ENCODE results near the gene BANF2. TPM values are rescaled to one million over a fixed set of nuclear protein-coding genes. Genes with fewer than 3 reads are reported as not detected.

The BANF2 gene
- total RNA-seq, 1 experiment from 2014 or later: not detected

DNA sequence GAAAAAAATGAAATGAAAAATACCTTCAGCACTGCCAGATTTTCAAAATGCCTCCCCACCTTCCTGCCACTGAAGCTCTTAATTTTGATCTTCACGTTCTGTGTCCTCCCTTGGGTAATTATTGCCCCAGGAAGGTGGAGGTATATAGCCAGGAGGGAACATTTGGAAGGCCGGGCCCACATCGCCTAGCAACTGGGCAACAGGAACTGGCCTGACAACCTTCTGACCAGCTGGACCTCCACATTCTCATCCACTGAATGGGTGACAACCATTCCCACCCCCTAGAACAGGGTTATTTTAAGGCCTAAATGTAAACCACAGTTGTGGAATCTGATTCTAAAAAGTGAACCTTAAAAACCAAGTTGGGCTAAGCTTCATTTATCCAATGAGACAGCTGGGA is 20.9 kb upstream of the BANF2 start:
- Histone ChIP-seq H3K27me3 (ENCODE audit: insufficient read depth, low read length) (no peaks in the 10 kb centered on the region), H3K79me1 (ENCODE audit: insufficient read depth, low read depth, low read length, poor library complexity, severe bottlenecking) (peaks cover 11% of the 10 kb centered on the region), H3K9me3 (ENCODE audit: control insufficient read depth, low read depth, low read length) (no peaks in the 10 kb centered on the region), H3K79me2 (ENCODE audit: insufficient read depth, low read length) (peaks cover 33% of the 10 kb centered on the region), H3K23me2 (ENCODE audit: insufficient read length, low read depth, low read length, poor library complexity, severe bottlenecking) (peaks cover 9% of the 10 kb centered on the region), H2BK120ac (ENCODE audit: low read depth, low read length, poor library complexity, severe bottlenecking) (no peak overlapping the region), H2BK15ac (ENCODE audit: low read depth, low read length) (no peak overlapping the region), H2BK5ac (ENCODE audit: insufficient read length, low read length) (no peak overlapping the region), H2BK20ac (ENCODE audit: low read depth, low read length, poor library complexity, severe bottlenecking) (no peak overlapping the region), H2AFZ (ENCODE audit: low read length) (no peak overlapping the region), H3K27ac (ENCODE audit: insufficient read length, low read depth, low read length) (no peak overlapping the region), H3K4ac (ENCODE audit: low read depth, low read length) (no peak overlapping the region), H3K4me1 (ENCODE audit: insufficient read depth, low read length) (peaks cover 6% of the 10 kb centered on the region; the same call in 1 of the 2 replicates), H4K20me1 (ENCODE audit: control insufficient read depth, insufficient read depth, insufficient read length) (no peaks in the 10 kb centered on the region), H4K8ac (replicated peaks; ENCODE audit: insufficient read length, low read depth, low read length) (no peak overlapping the region), H4K5ac (ENCODE audit: insufficient read length, low read depth, low read length) (no peak overlapping the region), H3K23ac (ENCODE audit: insufficient read length, low read depth, low read length) (no peak overlapping the region), H2AK5ac (ENCODE audit: insufficient read length, low read length) (no peak overlapping the region), H3K4me2 (ENCODE audit: insufficient read depth, insufficient read length, low read length) (no peak overlapping the region), H3K14ac (ENCODE audit: insufficient read depth, low read length) (no peak overlapping the region), H3K56ac (ENCODE audit: insufficient read length, low read depth, low read length) (no peak overlapping the region), H3T11ph (ENCODE audit: low read length) (no peak overlapping the region), H3K9ac (ENCODE audit: extremely low read depth, insufficient read length, low read length) (no peak overlapping the region), H4K91ac (ENCODE audit: insufficient read length, low read depth, low read length) (no peak overlapping the region), H3K18ac (ENCODE audit: insufficient read length, low read depth, low read length) (no peak overlapping the region), H2BK12ac (ENCODE audit: insufficient read length, low read depth, low read length) (no peak overlapping the region)
- no CpG with 5 or more reads among the region's 3 CpGs for WGBS (ENCODE audit: extremely low coverage, insufficient read length, low lambda C conversion rate)
- Mint-ChIP-seq H3K4me3 (peak overlapping the region in 1 of 2 experiments; percentile 40; a peak in 3 of 5 replicates), H3K36me3 (ENCODE audit: insufficient read depth in 1 of 3, low read depth in 3 of 3) (peaks cover 15 to 35% (median 30%) of the 10 kb centered on the region in 3 experiments), H3K27me3 (ENCODE audit: low read depth) (peaks cover 2% of the 10 kb centered on the region; the same call in 1 of the 2 replicates), H3K9me3 (no peaks in the 10 kb centered on the region), H3K4me1 (peaks cover 35 to 37% of the 10 kb centered on the region in 2 experiments), H3K27ac (no peak overlapping the region)
- no peak for DNase-seq
- TF ChIP-seq, protein P1, sequence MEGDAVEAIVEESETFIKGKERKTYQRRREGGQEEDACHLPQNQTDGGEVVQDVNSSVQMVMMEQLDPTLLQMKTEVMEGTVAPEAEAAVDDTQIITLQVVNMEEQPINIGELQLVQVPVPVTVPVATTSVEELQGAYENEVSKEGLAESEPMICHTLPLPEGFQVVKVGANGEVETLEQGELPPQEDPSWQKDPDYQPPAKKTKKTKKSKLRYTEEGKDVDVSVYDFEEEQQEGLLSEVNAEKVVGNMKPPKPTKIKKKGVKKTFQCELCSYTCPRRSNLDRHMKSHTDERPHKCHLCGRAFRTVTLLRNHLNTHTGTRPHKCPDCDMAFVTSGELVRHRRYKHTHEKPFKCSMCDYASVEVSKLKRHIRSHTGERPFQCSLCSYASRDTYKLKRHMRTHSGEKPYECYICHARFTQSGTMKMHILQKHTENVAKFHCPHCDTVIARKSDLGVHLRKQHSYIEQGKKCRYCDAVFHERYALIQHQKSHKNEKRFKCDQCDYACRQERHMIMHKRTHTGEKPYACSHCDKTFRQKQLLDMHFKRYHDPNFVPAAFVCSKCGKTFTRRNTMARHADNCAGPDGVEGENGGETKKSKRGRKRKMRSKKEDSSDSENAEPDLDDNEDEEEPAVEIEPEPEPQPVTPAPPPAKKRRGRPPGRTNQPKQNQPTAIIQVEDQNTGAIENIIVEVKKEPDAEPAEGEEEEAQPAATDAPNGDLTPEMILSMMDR (conservative IDR thresholded peaks at IDR 0.05): no peak
